Natural killer cell (primary cell): ENCODE data around the gene PRDM10. TPM values are rescaled to one million over a fixed set of nuclear protein-coding genes. Genes with fewer than 3 reads are reported as not detected.

Source experiments
- ATAC-seq, 3 donors: fragments of 150-1000 bp in 2 of 3; fragments of 200-7000 bp in 1 of 3; cut with Tn5 transposase; 1 replicate in 1 of 3; 2 replicates in 2 of 3; pipeline ENCODE4 v1.10.0; 2021; ENCODE audit warnings: mild to moderate bottlenecking in 2 of 3, moderate library complexity in 2 of 3
- DNase-seq, 2 donors: peaks; one replicate each; pipeline versions ENCODE4 v3.0.0 to v3.0.0-alpha.2; 2013 to 2021; ENCODE audit warnings: mixed read lengths in 1 of 2
- H3K27ac ChIP-seq: one replicate; pipeline ENCODE4 v1.5.1; 2013; ENCODE audit warnings: mild to moderate bottlenecking, low read length
- H3K27me3 ChIP-seq: one replicate; pipeline ENCODE4 v1.6.1; 2013; ENCODE audit warnings: low read length; ENCODE audit not compliant: control insufficient read depth, insufficient read depth
- H3K36me3 ChIP-seq: one replicate; pipeline ENCODE4 v1.6.1; 2013; ENCODE audit warnings: low read length; ENCODE audit not compliant: control insufficient read depth, insufficient read depth
- H3K4me1 ChIP-seq: one replicate; pipeline ENCODE4 v1.6.1; 2013; ENCODE audit warnings: low read length; ENCODE audit not compliant: control insufficient read depth, insufficient read depth
- H3K4me3 ChIP-seq: one replicate; pipeline ENCODE4 v1.5.1; 2013; ENCODE audit warnings: low read length
- H3K9me3 ChIP-seq: one replicate; pipeline ENCODE4 v1.6.1; 2013; ENCODE audit warnings: low read length; ENCODE audit not compliant: control insufficient read depth, insufficient read depth
- H3K27ac Mint-ChIP-seq, 2 donors: one replicate each; pipeline ENCODE4 v1.8.0; 2022; ENCODE audit warnings: mild to moderate bottlenecking in 2 of 2, mixed read lengths in 2 of 2, moderate library complexity in 1 of 2
- H3K27me3 Mint-ChIP-seq, 2 donors: one replicate each; pipeline ENCODE4 v1.8.0; 2022; ENCODE audit warnings: low read depth in 2 of 2, mixed read lengths in 2 of 2
- H3K36me3 Mint-ChIP-seq: one replicate; pipeline ENCODE4 v1.8.0; 2022; ENCODE audit warnings: mixed read lengths
- H3K4me1 Mint-ChIP-seq, 2 donors: one replicate each; pipeline ENCODE4 v1.8.0; 2022; ENCODE audit warnings: mixed read lengths in 2 of 2
- H3K4me3 Mint-ChIP-seq: one replicate; pipeline ENCODE4 v1.8.0; 2022; ENCODE audit warnings: mild to moderate bottlenecking, moderate library complexity, mixed read lengths
- H3K9me3 Mint-ChIP-seq, 2 donors: one replicate each; pipeline ENCODE4 v1.8.0; 2022; ENCODE audit warnings: mixed read lengths in 2 of 2
- CTCF ChIP-seq: fragments of 200-600 bp; IDR thresholded peaks from one replicate; pipeline ENCODE4 v1.8.0; 2022; ENCODE audit warnings: antibody characterized with exemption
- WGBS: methylation state at CpG from one replicate; pipeline ENCODE4 v1.1.7; 2013; ENCODE audit warnings: missing lambda C conversion rate; ENCODE audit not compliant: insufficient coverage; 5-methylcytosine and 5-hydroxymethylcytosine counted together
- intact Hi-C: fragments of 100-400 bp; cut with micrococcal nuclease; formaldehyde crosslinking; loops from one replicate; pipeline ENCODE4 v1.14.2; 2022
- total RNA-seq, 4 donors: library from RNA; stranded (reverse); fragments of 120-200 nt in 1 of 4; gene quantifications; one replicate each; pipeline versions ENCODE4 v1.2.3 to v1.2.4, GENCODE V29; 2013 to 2022

PRDM10 gene
- total RNA-seq, 3 donors from 2014 or later (not counting 1 experiment from before 2014, with no cell fraction given) = 10.3 to 13.1 (median 12.5) TPM

GRCh38 chr11:129989149-129989813 is 13.4 kb downstream of the PRDM10 start:
- no peaks in the 10 kb centered on the region for H3K9me3 Mint-ChIP-seq

GRCh38 chr11:129987950-129988349 is 14.7 kb downstream of the PRDM10 start:
- no peaks in the 10 kb centered on the region for H3K36me3 Mint-ChIP-seq
- Histone ChIP-seq H3K27ac (no peak overlapping the region), H3K4me1 (no peaks in the 10 kb centered on the region), H3K9me3 (no peaks in the 10 kb centered on the region), H3K27me3 (no peaks in the 10 kb centered on the region), H3K36me3 (no peaks in the 10 kb centered on the region), H3K4me3 (no peak overlapping the region)
- H3K4me1 Mint-ChIP-seq = peaks cover 5 to 15% of the 10 kb centered on the region in 2 donors
- ATAC-seq = no peak
- no peak overlapping the region for H3K4me3 Mint-ChIP-seq
- intact Hi-C loops = no loop called here
- H3K27me3 Mint-ChIP-seq = no peaks in the 10 kb centered on the region
- 99% methylated on average over 3 of the region's 3 CpGs for whole genome bisulfite sequencing
- no peak overlapping the region for H3K27ac Mint-ChIP-seq
- no peak for TF ChIP-seq CTCF
- no peaks in the 10 kb centered on the region for H3K9me3 Mint-ChIP-seq
- no peak for DNase-seq

More at GRCh38 chr11:129989149-129989813, 13.4 kb downstream of the PRDM10 start:
- intact Hi-C loops = no loop called here
- Histone ChIP-seq H3K27me3 (no peaks in the 10 kb centered on the region), H3K4me3 (no peak overlapping the region), H3K36me3 (no peaks in the 10 kb centered on the region), H3K4me1 (peaks cover 3% of the 10 kb centered on the region), H3K27ac (no peak overlapping the region), H3K9me3 (no peaks in the 10 kb centered on the region)
- DNase-seq = no peak
- no peak overlapping the region for H3K4me3 Mint-ChIP-seq
- TF ChIP-seq CTCF = no peak
- H3K4me1 Mint-ChIP-seq = peaks cover 5 to 14% of the 10 kb centered on the region in 2 donors
- H3K36me3 Mint-ChIP-seq = no peaks in the 10 kb centered on the region
- H3K27me3 Mint-ChIP-seq = no peaks in the 10 kb centered on the region
- H3K27ac Mint-ChIP-seq = no peak overlapping the region
- WGBS = 77% methylated on average over 3 of the region's 3 CpGs
- no peak for ATAC-seq

DNA sequence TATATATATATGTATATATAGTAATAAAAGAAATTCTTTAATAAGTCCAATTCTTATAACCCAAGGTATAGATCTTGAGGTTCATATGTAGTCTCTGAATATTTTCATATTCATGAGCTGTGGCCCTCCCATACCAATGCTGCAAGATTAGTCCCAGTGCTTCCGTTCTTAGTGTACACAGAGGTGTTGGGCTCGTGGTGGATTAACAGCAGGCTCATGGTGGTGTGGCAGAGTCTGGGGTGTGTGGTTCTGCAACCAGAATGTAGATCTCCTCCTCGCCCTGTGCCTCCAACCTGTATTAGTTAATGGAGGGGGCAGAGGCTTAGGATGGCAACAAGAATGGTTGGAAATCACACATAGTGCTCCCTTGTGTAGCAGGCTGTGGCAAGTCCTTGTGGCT is 16.8 kb downstream of the PRDM10 start:
- H3K27me3 Mint-ChIP-seq = no peaks in the 10 kb centered on the region
- intact Hi-C loops = no loop called here
- Histone ChIP-seq H3K27me3 (no peaks in the 10 kb centered on the region), H3K4me3 (no peak overlapping the region), H3K36me3 (no peaks in the 10 kb centered on the region), H3K4me1 (no peaks in the 10 kb centered on the region), H3K9me3 (no peaks in the 10 kb centered on the region), H3K27ac (no peak overlapping the region)
- 60% methylated on average over 3 of the region's 3 CpGs for WGBS
- H3K9me3 Mint-ChIP-seq = no peaks in the 10 kb centered on the region
- ATAC-seq = peak; percentile 64 to 98 (median 78)
- DNase-seq = no peak
- no peak overlapping the region for H3K27ac Mint-ChIP-seq
- H3K36me3 Mint-ChIP-seq = no peaks in the 10 kb centered on the region
- no peak overlapping the region for H3K4me3 Mint-ChIP-seq
- TF ChIP-seq CTCF = no peak
- peaks cover 5 to 15% of the 10 kb centered on the region in 2 donors for H3K4me1 Mint-ChIP-seq

- intact Hi-C loops = no loop called here
- DNase-seq = no peak
These were observed 22.5 kb downstream of the PRDM10 start for GRCh38 chr11:129980086-129980485.

More at GRCh38 chr11:129980086-129980485, 22.5 kb downstream of the PRDM10 start:
- no peak for ATAC-seq
- no peak overlapping the region for H3K27ac Mint-ChIP-seq
- H3K27ac ChIP-seq = no peak overlapping the region
- H3K27me3 ChIP-seq = no peaks in the 10 kb centered on the region
- no peaks in the 10 kb centered on the region for H3K9me3 Mint-ChIP-seq
- no peak for TF ChIP-seq CTCF
- no peaks in the 10 kb centered on the region for H3K9me3 ChIP-seq
- H3K4me3 ChIP-seq = no peak overlapping the region
- H3K4me3 Mint-ChIP-seq = no peak overlapping the region
- no peaks in the 10 kb centered on the region for H3K36me3 ChIP-seq
- no peaks in the 10 kb centered on the region for H3K4me1 ChIP-seq
- H3K27me3 Mint-ChIP-seq = no peaks in the 10 kb centered on the region
- peaks cover 10 to 27% of the 10 kb centered on the region in 2 donors for H3K4me1 Mint-ChIP-seq
- WGBS = 90% methylated on average over 8 of the region's 8 CpGs
- no peaks in the 10 kb centered on the region for H3K36me3 Mint-ChIP-seq
